Liver (tissue), 9 donors: ENCODE measurements around the gene FAM107A. TPM values are rescaled to one million over a fixed set of nuclear protein-coding genes. Genes with fewer than 3 reads are reported as not detected.

ENCODE experiments used
- DNase-seq: peaks from one replicate; pipeline ENCODE4 v3.0.0-alpha.2; 2017; ENCODE audit warnings: low spot score
- H3K27ac ChIP-seq, 2 donors: one replicate each; pipeline ENCODE4 v1.7.0; 2013; ENCODE audit warnings: inconsistent platforms in 2 of 2, low read length in 2 of 2, control low read depth in 1 of 2, low read depth in 1 of 2, mild to moderate bottlenecking in 1 of 2
- H3K27me3 ChIP-seq, 4 donors: one replicate each; pipeline versions ENCODE4 v1.6.1 to v1.7.0; 2013; ENCODE audit warnings: low read length in 3 of 4, inconsistent platforms in 1 of 4, mild to moderate bottlenecking in 1 of 4, moderate library complexity in 1 of 4; ENCODE audit not compliant: control insufficient read depth in 4 of 4, insufficient read depth in 4 of 4
- H3K36me3 ChIP-seq, 4 donors: one replicate each; pipeline versions ENCODE4 v1.6.1 to v1.7.0; 2013; ENCODE audit warnings: low read length in 3 of 4, mild to moderate bottlenecking in 3 of 4, low read depth in 1 of 4, moderate library complexity in 1 of 4; ENCODE audit not compliant: control insufficient read depth in 4 of 4, insufficient read depth in 3 of 4
- H3K4me1 ChIP-seq, 4 donors: one replicate each; pipeline versions ENCODE4 v1.6.1 to v1.7.0; 2013; ENCODE audit warnings: low read length in 3 of 4, mild to moderate bottlenecking in 3 of 4, moderate library complexity in 1 of 4; ENCODE audit not compliant: control insufficient read depth in 4 of 4, insufficient read depth in 4 of 4
- H3K4me3 ChIP-seq, 3 donors: one replicate each; pipeline versions ENCODE4 v1.6.1 to v1.7.0; 2013; ENCODE audit warnings: low read length in 3 of 3, control low read depth in 1 of 3, low read depth in 1 of 3, mild to moderate bottlenecking in 1 of 3
- H3K9ac ChIP-seq, 2 donors: one replicate each; pipeline ENCODE4 v1.7.0; 2013; ENCODE audit warnings: low read length in 2 of 2, mild to moderate bottlenecking in 2 of 2, moderate library complexity in 2 of 2, control low read depth in 1 of 2, low read depth in 1 of 2
- H3K9me3 ChIP-seq, 4 donors: one replicate each; pipeline versions ENCODE4 v1.6.1 to v1.7.0; 2013; ENCODE audit warnings: low read length in 3 of 4; ENCODE audit not compliant: control insufficient read depth in 4 of 4
- EGR1 ChIP-seq, 2 donors: IDR thresholded peaks; 2 replicates each; pipeline ENCODE4 v1.6.1; 2016 to 2018; ENCODE audit warnings: antibody characterized with exemption in 2 of 2, low read depth in 2 of 2
- FOXA1 ChIP-seq: IDR thresholded peaks from 2 replicates; pipeline ENCODE4 v1.6.1; 2016; ENCODE audit warnings: antibody characterized with exemption
- FOXA2 ChIP-seq: IDR thresholded peaks from 2 replicates; pipeline ENCODE4 v1.6.1; 2016; ENCODE audit warnings: antibody characterized with exemption
- GABPA ChIP-seq, 2 donors: IDR thresholded peaks in 1 of 2; conservative IDR thresholded peaks in 1 of 2; 2 replicates each; pipeline ENCODE4 v1.6.1; 2016; ENCODE audit warnings: antibody characterized with exemption in 2 of 2, mild to moderate bottlenecking in 1 of 2, moderate library complexity in 1 of 2
- HNF4A ChIP-seq, 2 donors: conservative IDR thresholded peaks; 2 replicates each; pipeline ENCODE4 v1.6.1; 2016; ENCODE audit warnings: antibody characterized with exemption in 2 of 2, mild to moderate bottlenecking in 2 of 2
- HNF4G ChIP-seq: IDR thresholded peaks from 2 replicates; pipeline ENCODE4 v1.6.1; 2016; ENCODE audit warnings: antibody characterized with exemption
- JUND ChIP-seq, 2 donors: IDR thresholded peaks; 2 replicates each; pipeline ENCODE4 v1.6.1; 2016; ENCODE audit warnings: antibody characterized with exemption in 2 of 2
- NR2F2 ChIP-seq: IDR thresholded peaks from 2 replicates; pipeline ENCODE4 v1.6.1; 2016; ENCODE audit warnings: antibody characterized with exemption
- RAD21 ChIP-seq, 2 donors: IDR thresholded peaks; 2 replicates each; pipeline ENCODE4 v1.6.1; 2016; ENCODE audit warnings: antibody characterized with exemption in 2 of 2, mild to moderate bottlenecking in 2 of 2
- RXRA ChIP-seq, 2 donors: IDR thresholded peaks; 2 replicates each; pipeline ENCODE4 v1.6.1; 2017 to 2018; ENCODE audit warnings: antibody characterized with exemption in 2 of 2, mild to moderate bottlenecking in 1 of 2
- SP1 ChIP-seq: IDR thresholded peaks from 2 replicates; pipeline ENCODE4 v1.6.1; 2018; ENCODE audit warnings: antibody characterized with exemption, mild to moderate bottlenecking
- TAF1 ChIP-seq: conservative IDR thresholded peaks from 2 replicates; pipeline ENCODE4 v1.6.1; 2016; ENCODE audit warnings: antibody characterized with exemption, mild to moderate bottlenecking
- YY1 ChIP-seq: IDR thresholded peaks from 2 replicates; pipeline ENCODE4 v1.6.1; 2016; ENCODE audit warnings: antibody characterized with exemption, mild to moderate bottlenecking
- WGBS: extraction: QIAGEN DNeasy Blood & Tissue Kit; methylation state at CpG from one replicate; pipeline ENCODE4 v1.1.7; 2013; 5-methylcytosine and 5-hydroxymethylcytosine counted together
- polyA plus RNA-seq, 2 donors: library from polyadenylated mRNA; stranded (reverse) in 1 of 2; unstranded in 1 of 2; fragments of 200-250 nt in 1 of 2; fragments of >200 nt in 1 of 2; fragmentation: Nextera tagmentation in 1 of 2; extraction: Ambion mirVana in 1 of 2; gene quantifications; one replicate each; pipeline versions ENCODE4 v1.2.1 to v1.2.3, GENCODE V29; 2013 to 2015
- total RNA-seq, 2 donors: library from RNA; depleted of rRNA; stranded (reverse); fragments of >200 nt; gene quantifications; one replicate each; pipeline ENCODE4 v1.2.3, GENCODE V29; 2014
- TF ChIP-seq, protein P1 (sequence below): IDR thresholded peaks from 2 replicates; pipeline ENCODE4 v1.6.1; 2016; ENCODE audit warnings: antibody characterized with exemption
- TF ChIP-seq, protein P2 (sequence below): IDR thresholded peaks from 2 replicates; pipeline ENCODE4 v1.6.1; 2016; ENCODE audit warnings: antibody characterized with exemption
- TF ChIP-seq, protein P3 (sequence below): IDR thresholded peaks from 2 replicates; pipeline ENCODE4 v1.6.1; 2016; ENCODE audit warnings: antibody characterized with exemption
- TF ChIP-seq, protein P4 (sequence below): fragments of 150-350 bp; IDR thresholded peaks from 2 replicates; pipeline ENCODE4 v1.5.1; 2017; ENCODE audit warnings: improper control_type of control experiment, low read depth, low read length; ENCODE audit not compliant: missing input control
- TF ChIP-seq, protein P5 (sequence below): IDR thresholded peaks from 2 replicates; pipeline ENCODE4 v1.6.1; 2016; ENCODE audit warnings: antibody characterized with exemption, mild to moderate bottlenecking
- donor health status: healthy.
- donor health status: healthy.
- donor health status: healthy.
- donor health status: healthy.
- donor health status: healthy.

FAM107A gene
- total and polyA plus RNA-seq, 4 donors = 0.05 to 4.7 (median 1.4) TPM

DNA sequence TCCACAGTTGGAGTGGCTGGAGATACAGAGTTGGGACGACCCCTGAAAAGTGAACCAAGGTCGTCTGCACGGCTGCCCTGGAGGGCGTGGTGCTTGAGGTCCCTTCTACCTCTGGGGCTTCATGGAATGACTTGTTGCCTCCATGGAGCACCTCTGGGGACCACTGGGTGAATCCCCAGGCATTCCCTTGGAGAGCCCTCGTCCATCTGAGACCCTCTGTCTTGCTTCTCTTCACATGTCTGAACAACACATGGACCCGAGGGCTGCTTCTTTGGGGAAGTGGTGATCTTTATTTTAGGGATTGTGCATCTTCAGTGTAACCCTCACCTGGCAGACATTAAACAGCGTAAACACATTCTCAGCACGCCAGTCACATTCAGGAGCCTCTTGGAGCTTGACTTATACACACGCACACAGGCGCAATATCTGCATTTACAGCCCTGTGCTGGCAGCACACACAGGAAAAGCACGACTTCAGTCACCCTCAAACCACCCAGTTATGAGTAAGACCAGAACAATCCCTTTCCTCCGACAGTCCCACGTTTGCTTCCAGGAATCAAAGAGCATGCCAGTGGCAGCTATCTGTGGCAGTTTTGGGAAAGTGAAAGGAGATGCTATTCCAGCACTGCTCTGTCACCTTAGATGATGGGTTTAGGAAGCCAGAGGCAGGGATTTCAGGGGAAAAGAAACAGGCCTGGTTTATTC is 12.6 kb downstream of the FAM107A start:
- Histone ChIP-seq H3K4me1 (peaks cover 0 to 7% (median 2%) of the 10 kb centered on the region in 4 donors), H3K4me3 (no peak overlapping the region), H3K9ac (no peak overlapping the region), H3K9me3 (no peaks in the 10 kb centered on the region), H3K27ac (no peak overlapping the region), H3K36me3 (no peaks in the 10 kb centered on the region), H3K27me3 (no peaks in the 10 kb centered on the region)
- 79% methylated on average over 13 of the region's 13 CpGs for WGBS
- TF ChIP-seq RAD21 (IDR thresholded peaks at IDR 0.05) (no peak), TAF1 (no peak), SP1 (no peak), EGR1 (IDR thresholded peaks at IDR 0.05; ENCODE audit: low read depth in 2 of 2) (no peak), FOXA2 (no peak), GABPA (IDR thresholded peaks at IDR 0.05 in 1 of 2, conservative IDR thresholded peaks at IDR 0.05 in 1 of 2) (no peak), RXRA (IDR thresholded peaks at IDR 0.05) (no peak), YY1 (no peak), JUND (IDR thresholded peaks at IDR 0.05) (no peak), FOXA1 (no peak), HNF4G (no peak), HNF4A (conservative IDR thresholded peaks at IDR 0.05) (no peak), NR2F2 (no peak)
- TF ChIP-seq, protein P1, sequence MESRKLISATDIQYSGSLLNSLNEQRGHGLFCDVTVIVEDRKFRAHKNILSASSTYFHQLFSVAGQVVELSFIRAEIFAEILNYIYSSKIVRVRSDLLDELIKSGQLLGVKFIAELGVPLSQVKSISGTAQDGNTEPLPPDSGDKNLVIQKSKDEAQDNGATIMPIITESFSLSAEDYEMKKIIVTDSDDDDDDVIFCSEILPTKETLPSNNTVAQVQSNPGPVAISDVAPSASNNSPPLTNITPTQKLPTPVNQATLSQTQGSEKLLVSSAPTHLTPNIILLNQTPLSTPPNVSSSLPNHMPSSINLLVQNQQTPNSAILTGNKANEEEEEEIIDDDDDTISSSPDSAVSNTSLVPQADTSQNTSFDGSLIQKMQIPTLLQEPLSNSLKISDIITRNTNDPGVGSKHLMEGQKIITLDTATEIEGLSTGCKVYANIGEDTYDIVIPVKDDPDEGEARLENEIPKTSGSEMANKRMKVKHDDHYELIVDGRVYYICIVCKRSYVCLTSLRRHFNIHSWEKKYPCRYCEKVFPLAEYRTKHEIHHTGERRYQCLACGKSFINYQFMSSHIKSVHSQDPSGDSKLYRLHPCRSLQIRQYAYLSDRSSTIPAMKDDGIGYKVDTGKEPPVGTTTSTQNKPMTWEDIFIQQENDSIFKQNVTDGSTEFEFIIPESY = no peak
- TF ChIP-seq, protein P2, sequence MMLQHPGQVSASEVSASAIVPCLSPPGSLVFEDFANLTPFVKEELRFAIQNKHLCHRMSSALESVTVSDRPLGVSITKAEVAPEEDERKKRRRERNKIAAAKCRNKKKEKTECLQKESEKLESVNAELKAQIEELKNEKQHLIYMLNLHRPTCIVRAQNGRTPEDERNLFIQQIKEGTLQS = no peak
- TF ChIP-seq, protein P3, sequence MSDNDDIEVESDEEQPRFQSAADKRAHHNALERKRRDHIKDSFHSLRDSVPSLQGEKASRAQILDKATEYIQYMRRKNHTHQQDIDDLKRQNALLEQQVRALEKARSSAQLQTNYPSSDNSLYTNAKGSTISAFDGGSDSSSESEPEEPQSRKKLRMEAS = no peak
- TF ChIP-seq, protein P4, sequence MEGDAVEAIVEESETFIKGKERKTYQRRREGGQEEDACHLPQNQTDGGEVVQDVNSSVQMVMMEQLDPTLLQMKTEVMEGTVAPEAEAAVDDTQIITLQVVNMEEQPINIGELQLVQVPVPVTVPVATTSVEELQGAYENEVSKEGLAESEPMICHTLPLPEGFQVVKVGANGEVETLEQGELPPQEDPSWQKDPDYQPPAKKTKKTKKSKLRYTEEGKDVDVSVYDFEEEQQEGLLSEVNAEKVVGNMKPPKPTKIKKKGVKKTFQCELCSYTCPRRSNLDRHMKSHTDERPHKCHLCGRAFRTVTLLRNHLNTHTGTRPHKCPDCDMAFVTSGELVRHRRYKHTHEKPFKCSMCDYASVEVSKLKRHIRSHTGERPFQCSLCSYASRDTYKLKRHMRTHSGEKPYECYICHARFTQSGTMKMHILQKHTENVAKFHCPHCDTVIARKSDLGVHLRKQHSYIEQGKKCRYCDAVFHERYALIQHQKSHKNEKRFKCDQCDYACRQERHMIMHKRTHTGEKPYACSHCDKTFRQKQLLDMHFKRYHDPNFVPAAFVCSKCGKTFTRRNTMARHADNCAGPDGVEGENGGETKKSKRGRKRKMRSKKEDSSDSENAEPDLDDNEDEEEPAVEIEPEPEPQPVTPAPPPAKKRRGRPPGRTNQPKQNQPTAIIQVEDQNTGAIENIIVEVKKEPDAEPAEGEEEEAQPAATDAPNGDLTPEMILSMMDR = no peak
- TF ChIP-seq, protein P5, sequence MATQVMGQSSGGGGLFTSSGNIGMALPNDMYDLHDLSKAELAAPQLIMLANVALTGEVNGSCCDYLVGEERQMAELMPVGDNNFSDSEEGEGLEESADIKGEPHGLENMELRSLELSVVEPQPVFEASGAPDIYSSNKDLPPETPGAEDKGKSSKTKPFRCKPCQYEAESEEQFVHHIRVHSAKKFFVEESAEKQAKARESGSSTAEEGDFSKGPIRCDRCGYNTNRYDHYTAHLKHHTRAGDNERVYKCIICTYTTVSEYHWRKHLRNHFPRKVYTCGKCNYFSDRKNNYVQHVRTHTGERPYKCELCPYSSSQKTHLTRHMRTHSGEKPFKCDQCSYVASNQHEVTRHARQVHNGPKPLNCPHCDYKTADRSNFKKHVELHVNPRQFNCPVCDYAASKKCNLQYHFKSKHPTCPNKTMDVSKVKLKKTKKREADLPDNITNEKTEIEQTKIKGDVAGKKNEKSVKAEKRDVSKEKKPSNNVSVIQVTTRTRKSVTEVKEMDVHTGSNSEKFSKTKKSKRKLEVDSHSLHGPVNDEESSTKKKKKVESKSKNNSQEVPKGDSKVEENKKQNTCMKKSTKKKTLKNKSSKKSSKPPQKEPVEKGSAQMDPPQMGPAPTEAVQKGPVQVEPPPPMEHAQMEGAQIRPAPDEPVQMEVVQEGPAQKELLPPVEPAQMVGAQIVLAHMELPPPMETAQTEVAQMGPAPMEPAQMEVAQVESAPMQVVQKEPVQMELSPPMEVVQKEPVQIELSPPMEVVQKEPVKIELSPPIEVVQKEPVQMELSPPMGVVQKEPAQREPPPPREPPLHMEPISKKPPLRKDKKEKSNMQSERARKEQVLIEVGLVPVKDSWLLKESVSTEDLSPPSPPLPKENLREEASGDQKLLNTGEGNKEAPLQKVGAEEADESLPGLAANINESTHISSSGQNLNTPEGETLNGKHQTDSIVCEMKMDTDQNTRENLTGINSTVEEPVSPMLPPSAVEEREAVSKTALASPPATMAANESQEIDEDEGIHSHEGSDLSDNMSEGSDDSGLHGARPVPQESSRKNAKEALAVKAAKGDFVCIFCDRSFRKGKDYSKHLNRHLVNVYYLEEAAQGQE = no peak
- no peak for DNase-seq
